ENCODE measurements around the gene RPS18. TPM values are rescaled to one million over a fixed set of nuclear protein-coding genes. Genes with fewer than 3 reads are reported as not detected.

The RPS18 gene
- total and polyA plus RNA-seq, 9 of the 15 experiments (the other 6 are each of a cell fraction or from before 2014, with no cell fraction given): 5,023 to 17,516 (median 8,131) TPM

DNA sequence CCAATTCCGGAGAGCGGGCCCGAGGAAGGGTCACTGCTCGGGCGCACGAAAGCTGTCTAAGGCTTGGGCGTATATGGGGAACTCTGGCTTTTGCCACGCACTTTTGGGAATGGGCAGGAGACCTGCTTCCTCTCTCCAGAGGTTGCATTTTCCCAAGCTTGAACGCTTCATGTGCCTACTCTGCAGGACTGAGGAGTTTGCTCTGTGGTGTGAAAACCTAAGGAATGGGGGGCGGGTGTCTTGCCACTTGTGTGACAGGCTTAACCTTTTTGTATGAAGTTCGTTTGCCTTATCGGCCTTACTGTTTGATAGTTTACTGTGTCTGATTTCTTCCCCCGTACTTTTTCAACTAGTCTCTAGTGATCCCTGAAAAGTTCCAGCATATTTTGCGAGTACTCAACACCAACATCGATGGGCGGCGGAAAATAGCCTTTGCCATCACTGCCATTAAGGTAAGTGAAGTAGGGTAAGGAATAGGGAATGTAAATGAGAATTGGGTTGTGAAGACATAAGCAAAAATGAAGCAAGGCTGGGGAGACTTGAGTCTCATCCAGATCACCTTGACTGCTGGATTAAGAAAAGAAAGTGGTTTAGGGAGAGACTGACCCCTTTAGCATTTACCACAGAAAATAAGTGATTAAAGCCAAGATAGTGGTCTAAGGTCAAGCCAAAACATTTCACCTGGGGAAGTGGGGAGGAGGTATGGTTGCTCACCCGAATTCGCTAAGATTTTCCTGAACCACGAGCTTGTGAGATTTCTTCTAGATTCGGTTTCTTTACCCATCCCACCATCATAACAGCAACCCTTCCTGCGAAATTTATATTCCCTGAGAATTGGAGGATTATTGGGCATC is 627 bp downstream of the RPS18 start (continued):
- TF ChIP-seq MXD1 (CRISPR knock-in tag; IDR thresholded peaks at IDR 0.05; ENCODE audit: borderline replicate concordance, poor library complexity, severe bottlenecking) (no peak), ZNF143 (CRISPR knock-in tag; IDR thresholded peaks at IDR 0.05) (no peak), GATAD2B (IDR thresholded peaks at IDR 0.05; ENCODE audit: borderline replicate concordance) (no peak), ZNF347 (CRISPR knock-in tag; IDR thresholded peaks at IDR 0.05; ENCODE audit: low read depth) (no peak), TEAD4 (IDR thresholded peaks at IDR 0.05; ENCODE audit: low read length) (no peak), TEAD4 (CRISPR knock-in tag; IDR thresholded peaks at IDR 0.05; ENCODE audit: borderline replicate concordance) (no peak), GTF2A2 (tag; IDR thresholded peaks at IDR 0.05) (peak; percentile 31; the same call in 1 of the 2 replicates), RBM22 (IDR thresholded peaks at IDR 0.05; ENCODE audit: low read depth, low read length, poor library complexity, severe bottlenecking) (peak; percentile 45), HMGN3 (IDR thresholded peaks at IDR 0.05; ENCODE audit: borderline replicate concordance, extremely low read depth, insufficient read length, low read depth, low read length) (no peak), HDAC1 (IDR thresholded peaks at IDR 0.05) (peak in 1 of 2 experiments; percentile 6; a peak in 1 of 4 replicates), EZH2 (IDR thresholded peaks at IDR 0.05; ENCODE audit: borderline replicate concordance, low read depth, low read length) (no peak), TCF7L2 (IDR thresholded peaks at IDR 0.05; ENCODE audit: low read depth, low read length) (no peak), ETV1 (tag; conservative IDR thresholded peaks at IDR 0.05; ENCODE audit: low read depth) (no peak)

All from K562 (cell line).